ENCODE data around the gene PNKD.

DNA sequence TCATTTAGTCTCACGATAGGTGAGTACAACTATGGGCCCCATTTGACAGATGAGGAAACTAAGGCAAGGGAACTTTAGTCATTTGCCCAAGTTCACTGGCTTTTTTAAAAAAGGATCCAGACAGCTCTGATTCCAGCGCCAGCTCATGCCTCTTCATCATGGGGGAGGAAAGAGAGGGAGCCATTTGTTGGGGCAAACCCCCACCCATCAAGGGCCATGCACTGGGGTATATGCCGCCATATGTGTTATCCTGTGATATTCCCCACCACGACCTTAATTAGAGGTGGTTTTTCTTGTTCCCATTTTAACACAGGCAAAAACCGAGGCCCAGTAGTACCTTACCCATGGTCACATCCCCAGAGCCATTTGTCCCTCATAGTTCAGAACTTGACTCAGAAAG is 10.2 kb upstream of the PNKD start:
- TF ChIP-seq, protein P1, sequence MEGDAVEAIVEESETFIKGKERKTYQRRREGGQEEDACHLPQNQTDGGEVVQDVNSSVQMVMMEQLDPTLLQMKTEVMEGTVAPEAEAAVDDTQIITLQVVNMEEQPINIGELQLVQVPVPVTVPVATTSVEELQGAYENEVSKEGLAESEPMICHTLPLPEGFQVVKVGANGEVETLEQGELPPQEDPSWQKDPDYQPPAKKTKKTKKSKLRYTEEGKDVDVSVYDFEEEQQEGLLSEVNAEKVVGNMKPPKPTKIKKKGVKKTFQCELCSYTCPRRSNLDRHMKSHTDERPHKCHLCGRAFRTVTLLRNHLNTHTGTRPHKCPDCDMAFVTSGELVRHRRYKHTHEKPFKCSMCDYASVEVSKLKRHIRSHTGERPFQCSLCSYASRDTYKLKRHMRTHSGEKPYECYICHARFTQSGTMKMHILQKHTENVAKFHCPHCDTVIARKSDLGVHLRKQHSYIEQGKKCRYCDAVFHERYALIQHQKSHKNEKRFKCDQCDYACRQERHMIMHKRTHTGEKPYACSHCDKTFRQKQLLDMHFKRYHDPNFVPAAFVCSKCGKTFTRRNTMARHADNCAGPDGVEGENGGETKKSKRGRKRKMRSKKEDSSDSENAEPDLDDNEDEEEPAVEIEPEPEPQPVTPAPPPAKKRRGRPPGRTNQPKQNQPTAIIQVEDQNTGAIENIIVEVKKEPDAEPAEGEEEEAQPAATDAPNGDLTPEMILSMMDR (IDR thresholded peaks at IDR 0.05; ENCODE audit: insufficient read depth, low read length, poor library complexity, severe bottlenecking), result no peak
- no peak for TF ChIP-seq EZH2phosphoT487 (conservative IDR thresholded peaks at IDR 0.05; ENCODE audit: low read length)

Measured in SU-DHL-6 (cell line).